Measurements from ENCODE around the gene KLRC3.
"Not testable (repeated sequence)": the region's sequence is repeated elsewhere in the genome, so short reads cannot be mapped to it uniquely, and the experiment has no call there.

DNA sequence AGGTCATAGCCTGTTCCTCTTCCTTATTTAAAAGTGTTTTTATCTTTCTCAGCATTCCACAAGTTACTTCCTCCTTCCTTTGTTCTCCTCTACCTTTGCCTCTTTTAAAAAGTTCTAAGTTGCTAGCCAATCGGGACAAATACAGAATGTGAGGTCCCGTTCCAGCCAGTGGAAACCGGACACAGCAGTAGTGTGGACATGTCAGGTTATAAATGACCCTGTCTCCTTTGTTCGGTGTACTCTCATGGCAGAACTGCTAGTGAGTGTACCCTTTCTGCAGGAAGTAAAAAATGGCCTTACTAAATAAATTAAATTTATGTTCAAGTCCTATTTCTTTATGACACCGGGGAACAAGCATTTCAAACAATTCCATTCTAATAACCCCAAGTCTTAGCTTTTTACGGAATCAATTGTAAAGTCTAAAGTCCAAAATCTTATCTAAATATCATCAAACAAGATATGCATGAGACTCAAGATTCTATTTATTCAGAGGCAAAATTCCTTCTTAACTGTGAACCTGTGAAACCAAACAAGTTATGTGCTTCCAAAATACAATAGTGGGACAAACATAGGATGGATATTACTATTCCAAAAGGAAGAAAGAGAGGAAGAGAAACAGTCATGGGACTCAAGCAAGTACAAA lies 48.4 kb downstream of the KLRC3 start:
- TF ChIP-seq EZH2 (optimal IDR thresholded peaks at IDR 0.05; ENCODE audit: low read depth, low read length), result not testable (repeated sequence)
- TF ChIP-seq, protein P1, sequence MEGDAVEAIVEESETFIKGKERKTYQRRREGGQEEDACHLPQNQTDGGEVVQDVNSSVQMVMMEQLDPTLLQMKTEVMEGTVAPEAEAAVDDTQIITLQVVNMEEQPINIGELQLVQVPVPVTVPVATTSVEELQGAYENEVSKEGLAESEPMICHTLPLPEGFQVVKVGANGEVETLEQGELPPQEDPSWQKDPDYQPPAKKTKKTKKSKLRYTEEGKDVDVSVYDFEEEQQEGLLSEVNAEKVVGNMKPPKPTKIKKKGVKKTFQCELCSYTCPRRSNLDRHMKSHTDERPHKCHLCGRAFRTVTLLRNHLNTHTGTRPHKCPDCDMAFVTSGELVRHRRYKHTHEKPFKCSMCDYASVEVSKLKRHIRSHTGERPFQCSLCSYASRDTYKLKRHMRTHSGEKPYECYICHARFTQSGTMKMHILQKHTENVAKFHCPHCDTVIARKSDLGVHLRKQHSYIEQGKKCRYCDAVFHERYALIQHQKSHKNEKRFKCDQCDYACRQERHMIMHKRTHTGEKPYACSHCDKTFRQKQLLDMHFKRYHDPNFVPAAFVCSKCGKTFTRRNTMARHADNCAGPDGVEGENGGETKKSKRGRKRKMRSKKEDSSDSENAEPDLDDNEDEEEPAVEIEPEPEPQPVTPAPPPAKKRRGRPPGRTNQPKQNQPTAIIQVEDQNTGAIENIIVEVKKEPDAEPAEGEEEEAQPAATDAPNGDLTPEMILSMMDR (IDR thresholded peaks at IDR 0.05; ENCODE audit: low read length), result not testable (repeated sequence)
